DMS114 treated with DMSO at 0.1 percent for 48 hours (cell line): ENCODE measurements around the gene PPP3CA.
"Not testable (repeated sequence)": the region's sequence is repeated elsewhere in the genome, so short reads cannot be mapped to it uniquely, and the experiment has no call there.

Experiments
- DNase-seq: peaks from one replicate; lab custom pipeline; 2025; ENCODE audit not compliant: unreplicated experiment; lab: John Stamatoyannopoulos, UW

The PPP3CA gene

DNA sequence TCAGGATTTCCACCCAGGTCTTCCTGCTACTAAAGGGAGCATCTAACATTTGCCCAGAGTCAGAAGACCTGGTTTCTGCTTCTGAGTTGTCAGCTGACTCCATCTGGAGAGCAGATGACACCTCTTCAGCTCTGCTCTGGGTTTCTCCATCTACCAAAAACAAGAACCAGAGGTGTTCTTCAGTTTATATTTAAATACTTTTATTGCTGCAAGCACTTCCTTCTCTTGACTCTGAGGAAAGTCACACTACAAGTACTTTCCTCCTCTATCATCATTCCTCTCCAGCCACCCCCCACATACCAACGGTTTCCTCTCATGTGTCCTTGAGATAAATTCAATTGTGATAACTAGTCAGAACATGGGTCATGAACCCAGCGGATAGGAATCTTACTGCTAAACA is 88.4 kb downstream of the PPP3CA start:
- no peak for DNase-seq

DNA sequence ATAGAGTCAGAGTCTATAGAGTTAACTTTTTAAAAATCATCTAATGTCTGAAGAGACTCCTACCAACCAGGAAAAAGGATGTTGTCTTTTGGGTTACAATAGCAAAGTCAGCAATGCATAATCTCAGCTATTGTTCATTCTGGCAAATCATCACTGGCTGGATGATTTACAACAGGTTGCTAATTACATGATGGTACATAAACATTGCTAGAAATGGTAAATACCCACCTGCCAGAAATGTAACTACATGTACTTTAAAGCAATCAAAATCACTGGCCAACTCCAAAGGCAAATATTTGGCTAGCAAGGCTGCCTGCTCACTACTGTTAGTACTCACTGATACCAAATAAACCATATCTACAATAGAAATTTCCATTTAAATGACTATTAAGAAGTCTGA is 91.1 kb downstream of the PPP3CA start:
- DNase-seq = no peak

DNA sequence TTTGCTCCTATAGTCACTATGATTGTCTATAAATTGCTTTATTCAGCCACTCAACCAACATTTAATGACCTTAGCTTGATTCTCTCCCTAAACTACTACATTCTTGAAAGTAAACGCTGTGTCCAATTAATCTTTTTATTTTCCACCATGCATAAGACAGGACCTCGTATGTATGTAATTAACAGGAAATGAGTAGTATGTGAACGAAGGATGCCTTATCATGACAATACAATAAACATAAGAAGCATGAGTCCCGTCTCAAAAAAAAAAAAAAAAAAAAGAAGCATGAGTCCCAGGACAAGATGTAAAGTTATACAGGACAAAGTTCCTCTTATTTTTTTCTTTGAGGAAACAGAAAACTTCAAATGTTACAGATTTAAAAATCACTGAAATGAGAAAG is 92.5 kb downstream of the PPP3CA start:
- DNase-seq = no peak

DNA sequence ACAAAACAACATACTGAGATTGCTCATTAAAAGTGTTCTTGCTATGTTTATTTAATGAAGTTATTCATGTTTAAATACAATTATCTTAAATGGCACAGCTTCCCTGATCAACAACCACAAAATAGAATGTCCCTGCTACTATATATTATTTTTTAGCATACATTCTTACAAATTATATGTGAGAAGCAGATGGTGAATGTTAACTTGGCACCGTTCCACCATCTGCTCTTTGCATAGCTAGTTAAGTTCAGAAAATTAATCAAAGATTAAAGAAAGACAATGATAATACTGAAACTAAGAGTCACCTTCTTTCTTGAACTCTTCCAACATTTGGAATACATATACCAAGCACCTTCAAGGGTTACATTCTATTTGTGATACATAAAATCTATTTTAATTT is 94.2 kb downstream of the PPP3CA start:
- no peak for DNase-seq

DNA sequence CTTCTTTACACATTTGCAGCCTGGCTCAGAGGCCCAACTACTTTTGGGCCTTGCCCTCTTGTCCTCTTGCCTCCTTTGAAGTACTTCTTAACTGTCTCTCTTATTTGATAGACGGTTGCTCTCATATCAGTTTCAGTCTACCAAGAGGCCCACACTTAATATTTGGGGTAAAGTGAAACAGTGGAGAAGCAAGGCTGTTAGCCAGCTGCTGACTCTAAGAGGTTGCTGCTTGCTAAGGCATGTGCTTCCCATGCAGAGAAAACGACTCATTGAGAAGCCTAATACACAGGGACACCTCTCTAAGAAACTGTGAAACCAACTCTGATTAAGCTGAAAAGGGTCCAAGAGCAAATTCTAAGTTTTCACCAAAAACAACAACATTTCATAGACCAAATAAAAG is 94.6 kb downstream of the PPP3CA start:
- DNase-seq = no peak

DNA sequence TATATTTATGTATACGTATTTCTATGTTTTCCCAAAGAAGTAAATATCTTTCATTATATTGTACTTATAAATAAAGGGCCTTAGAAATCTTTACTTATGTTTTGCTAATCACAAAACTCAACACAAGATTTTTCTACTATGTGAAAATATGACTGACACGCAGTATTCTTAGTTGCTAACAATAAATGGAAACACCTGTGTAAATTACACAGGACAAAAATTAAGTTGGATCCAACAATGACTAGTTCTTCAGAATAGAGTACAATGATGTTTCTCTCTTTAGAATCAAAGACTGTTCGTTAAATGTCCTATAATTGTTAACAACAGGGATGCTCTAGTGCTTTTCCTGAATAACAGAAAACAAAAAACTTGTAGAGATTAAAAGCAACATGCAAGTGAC is 96.1 kb downstream of the PPP3CA start:
- no peak for DNase-seq

DNA sequence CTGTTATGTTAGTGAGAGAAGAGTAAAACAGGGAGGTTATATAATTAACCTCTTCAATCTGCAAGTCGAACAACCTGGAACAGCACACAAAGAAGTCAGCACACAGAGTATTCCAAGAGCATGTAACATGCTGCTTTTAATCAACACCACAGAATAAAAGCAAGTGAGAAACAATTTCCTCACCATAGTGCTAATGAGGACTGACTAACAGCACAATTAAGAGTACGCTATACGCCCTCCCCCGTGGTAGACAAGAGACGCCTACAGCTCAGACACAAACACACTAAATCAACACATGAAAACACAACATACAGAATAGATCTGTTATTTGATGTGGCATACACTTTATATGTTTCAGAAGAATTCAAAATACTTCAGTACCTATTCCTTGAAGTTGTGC is 103.0 kb downstream of the PPP3CA start:
- DNase-seq = no peak

DNA sequence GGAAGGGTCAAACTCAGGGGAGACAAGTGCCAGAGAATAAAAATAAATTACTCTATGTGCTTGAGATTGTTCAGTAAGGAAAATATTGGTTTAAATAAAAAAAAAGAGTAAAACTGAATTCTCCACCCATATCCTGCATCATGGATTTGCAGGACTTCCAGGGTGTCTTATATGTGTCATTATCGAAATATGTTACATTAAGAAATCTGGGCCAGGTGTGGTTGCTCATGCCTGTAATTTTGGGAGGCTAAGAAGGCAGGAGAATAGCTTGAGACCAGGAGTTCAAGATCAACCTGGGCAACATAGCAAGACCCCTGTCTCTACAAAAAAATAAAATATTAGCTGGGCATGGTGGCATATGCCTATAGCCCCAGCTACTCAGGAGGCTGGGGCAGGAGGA is 104.9 kb downstream of the PPP3CA start:
- DNase-seq = no peak

DNA sequence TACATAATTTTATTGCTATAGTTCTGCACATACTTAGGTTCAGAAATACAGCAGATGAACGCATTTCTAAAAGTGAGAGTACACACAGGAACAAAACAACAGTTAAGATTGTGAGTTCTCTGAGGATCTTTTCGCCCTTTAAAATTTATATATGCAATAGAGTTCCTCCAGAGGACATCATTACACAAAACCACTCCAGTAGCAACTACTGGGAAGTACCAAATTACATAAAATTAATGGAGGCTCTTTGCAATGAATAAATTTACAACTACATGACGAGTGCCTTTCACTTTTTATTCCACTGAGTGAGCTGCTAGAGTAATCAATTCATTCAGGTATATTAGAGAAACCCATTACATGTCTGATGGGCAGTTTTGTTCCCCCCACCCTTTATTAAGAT is 107.2 kb downstream of the PPP3CA start:
- no peak for DNase-seq

DNA sequence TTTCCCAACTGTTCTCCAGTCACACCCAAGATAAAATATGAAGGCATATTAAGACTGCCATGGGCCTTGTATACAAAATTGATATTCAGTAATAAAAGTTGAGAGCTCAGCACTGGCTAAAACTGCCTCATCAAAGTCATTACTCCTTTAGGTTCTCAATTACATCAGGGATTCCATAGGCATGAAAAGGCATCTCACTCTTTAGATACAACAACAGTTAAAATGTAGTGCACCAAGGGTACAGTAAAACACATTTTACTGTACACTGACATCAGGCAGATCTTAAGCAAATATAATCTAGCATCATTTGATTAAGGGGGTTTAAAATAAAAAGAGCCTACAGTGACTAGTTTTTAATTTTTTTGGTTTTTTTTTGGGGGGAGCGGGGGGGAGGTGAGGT is 107.7 kb downstream of the PPP3CA start:
- DNase-seq = no peak

DNA sequence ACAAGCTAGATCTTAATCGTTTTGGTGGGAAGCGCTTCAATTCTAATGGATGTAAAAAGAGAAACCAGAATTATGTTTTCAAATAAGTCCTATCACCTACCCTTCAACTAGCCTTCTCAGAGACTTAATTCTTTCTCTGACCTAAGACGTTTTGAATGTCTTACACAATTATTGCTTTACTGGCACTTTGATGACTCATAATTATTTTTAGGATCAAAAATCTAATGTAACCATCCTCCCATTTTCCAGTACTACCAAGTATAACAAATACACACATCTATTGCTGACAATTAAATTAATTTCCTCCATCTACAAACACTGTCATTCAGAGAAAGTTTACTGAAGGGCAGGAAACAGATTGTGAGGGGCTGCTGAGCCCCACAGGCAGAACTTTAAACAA is 108.6 kb downstream of the PPP3CA start:
- DNase-seq = no peak

DNA sequence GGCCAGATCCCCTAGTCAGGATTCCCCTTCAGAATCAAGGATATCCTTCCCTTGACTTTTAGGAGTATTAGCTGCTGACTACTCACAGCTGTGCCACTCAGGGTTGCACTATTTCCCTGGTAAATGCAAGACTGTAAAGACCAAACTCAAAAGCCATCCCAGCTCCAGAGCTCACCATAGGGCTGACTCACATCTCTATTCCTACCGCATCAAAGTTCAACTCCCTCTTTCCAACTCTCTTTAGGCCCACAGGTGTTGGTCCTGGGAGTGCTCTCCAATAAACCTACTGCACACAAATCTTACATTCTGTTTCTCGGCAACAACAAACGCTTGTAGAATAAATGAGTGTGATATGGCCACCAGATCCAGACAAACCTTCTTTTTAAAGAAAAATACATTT is 109.6 kb downstream of the PPP3CA start:
- DNase-seq = no peak

DNA sequence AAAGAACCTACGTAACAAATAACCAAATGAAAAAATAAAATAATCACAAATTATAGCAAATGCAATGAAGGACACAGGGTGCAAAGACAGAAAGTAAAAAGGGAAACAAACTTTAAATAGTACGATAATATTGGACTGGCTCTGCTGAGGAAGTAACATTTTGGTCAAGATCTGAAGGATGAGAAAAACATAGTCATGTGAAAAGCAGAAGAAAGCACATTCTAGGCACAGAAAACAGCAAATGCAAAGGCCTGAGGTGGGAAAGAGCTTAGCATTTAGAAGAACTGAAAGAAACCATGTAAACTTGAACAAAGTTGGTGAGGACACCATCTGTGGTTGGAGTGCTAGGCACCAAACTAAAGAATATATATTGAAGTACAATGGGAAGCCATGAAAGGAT is 111.2 kb downstream of the PPP3CA start:
- no peak for DNase-seq

DNA sequence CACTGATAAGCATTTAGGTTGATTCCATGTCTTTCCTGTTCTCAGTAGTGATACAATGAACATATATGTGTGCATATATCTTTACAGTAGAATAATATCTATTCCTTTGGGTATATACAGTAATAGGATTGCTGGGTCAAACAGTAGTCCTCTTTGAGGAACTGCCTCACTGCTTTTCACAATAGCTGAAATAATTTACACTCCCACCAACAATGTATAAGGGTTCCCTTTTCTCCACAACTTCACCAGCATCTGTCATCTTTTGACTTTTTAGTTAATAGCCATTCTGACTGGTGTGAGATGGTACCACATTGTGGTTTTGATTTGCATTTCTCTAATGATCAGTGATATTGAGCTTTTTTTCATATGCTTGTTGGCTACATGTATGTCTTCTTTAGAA is 113.2 kb downstream of the PPP3CA start:
- not testable (repeated sequence) for DNase-seq

DNA sequence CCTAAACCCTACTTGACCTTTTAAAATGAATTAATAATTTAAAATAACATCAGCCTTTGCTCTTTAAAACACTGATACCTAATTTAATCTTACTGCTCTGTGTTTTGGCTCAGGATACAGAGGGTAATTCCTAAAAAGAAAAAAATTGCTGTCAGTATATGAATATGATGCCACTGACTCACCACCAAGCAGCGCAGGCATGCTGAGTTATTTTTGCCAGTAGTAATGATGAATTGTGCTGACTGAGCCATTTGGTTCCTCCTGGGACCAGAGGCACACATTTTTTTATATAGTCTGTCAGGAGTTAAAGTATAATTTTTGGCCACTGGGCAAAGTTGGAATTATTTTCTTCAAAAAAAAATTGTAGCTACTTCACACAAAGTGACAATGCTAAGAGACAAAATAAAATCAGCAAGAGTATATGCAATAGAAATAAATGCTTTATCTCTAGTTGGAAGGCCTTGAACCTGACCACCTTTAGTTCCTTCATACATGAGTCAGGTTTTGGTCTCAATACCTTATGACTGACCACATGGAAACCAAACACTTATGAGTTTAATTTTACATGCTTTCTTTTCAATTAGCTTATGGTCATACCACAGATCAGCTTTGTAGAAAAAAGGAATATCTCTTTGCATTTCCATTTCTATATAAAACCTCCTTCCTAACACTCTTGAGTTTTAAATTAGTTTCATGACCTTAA is 115.1 kb downstream of the PPP3CA start:
- DNase-seq = no peak

DNA sequence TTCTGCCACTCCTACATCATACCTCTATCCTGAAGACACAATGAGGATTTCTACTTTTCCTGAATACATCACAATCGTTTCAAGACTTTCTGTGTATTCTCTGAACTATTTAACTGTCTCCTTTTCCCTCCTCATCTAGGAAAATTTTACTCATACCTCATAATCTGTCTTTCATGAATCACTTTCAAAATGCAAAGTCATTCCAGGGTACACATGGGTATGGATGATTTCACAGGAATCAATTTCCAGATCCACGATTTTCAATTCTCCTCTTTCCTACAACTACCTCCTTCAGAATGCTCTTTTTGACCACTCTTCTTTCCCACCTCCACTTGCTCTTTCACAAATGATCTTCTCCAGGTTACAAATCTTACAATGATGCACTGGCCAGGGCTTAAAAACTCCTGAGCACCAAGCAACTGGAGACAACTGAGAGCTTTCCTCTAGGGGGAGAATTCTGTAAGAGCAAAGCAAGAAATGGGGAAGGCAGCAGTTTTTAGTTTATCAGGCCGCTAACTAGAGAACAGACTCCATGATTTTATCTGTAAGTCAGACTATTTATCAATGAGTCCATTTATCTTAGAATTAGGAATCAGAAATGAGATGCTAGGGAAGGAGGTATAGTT is 116.4 kb downstream of the PPP3CA start:
- DNase-seq = no peak

DNA sequence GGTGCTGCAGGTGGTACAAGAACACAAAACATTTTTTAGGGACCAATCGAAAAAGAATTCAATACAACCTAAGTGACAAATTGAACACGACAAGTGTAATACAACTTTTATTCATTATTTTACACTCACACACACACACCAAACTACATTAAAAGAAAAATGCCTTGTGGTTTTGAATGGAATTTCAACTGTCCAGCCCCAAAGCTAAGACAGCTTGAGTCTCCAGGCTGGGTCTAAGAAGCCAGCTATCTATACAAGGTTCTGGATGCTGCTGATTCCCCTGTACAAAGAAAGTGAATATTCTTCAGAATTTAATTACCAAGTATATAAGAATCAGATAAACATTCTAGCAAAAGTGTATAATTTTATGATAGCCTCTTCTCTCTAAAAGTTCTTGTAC is 118.2 kb downstream of the PPP3CA start:
- no peak for DNase-seq

DNA sequence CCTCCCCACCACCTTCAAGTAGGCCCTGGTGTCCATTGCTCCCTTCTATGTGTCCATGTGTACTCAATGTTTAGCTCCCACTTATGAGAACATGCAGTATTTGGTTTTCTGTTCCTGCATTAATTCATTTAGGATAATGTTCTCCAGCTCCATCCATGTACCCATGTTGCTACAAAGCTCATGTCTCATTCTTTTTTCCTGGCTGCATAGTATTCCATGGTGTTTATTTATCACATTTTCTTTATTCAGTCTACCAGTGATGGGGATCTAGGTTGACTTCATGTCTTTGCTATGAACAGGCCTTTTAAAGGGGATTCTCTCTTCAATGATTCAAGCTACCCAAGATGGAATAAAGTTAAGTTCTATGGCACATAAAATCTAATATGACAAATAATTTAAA is 119.6 kb downstream of the PPP3CA start:
- no peak for DNase-seq

DNA sequence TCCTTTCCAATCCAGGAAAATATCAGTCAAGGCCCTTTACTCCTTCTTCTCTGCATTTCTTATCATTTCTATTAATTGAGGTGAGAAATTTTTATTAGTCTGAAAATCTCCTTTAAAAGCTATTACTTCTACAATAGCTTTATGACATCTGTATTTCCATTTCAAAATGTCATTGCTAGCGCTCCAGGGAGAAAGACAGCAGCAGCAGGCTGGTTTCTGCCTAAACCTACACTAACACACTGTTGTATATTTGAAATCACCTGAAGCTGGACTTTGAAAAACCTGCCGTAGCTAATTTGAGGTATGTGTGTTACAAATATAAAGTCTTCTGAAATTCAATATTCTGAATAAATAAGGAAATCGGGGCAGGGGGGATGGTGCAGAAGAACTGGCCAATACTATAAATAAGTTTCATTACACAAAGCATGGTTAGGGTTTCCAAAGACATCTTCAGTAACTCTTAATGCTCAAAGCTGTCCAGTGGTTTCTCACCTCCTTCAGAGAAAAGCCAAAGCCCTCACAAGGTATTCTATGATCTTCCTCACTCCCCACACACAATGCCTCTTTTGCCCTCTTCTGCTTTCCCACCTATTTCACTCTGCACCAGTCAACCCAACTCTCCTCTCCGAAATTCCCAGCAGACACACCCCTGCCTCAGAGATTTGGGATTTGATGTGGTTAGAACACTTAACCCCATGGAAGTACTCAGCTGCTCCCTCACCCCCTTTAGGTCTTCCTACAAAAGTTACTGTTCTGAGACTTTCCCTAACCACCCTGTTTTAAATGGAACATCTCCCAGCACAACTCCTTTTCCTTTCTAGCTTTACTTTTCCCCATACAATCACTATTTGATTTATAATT is 122.7 kb downstream of the PPP3CA start:
- no peak for DNase-seq

DNA sequence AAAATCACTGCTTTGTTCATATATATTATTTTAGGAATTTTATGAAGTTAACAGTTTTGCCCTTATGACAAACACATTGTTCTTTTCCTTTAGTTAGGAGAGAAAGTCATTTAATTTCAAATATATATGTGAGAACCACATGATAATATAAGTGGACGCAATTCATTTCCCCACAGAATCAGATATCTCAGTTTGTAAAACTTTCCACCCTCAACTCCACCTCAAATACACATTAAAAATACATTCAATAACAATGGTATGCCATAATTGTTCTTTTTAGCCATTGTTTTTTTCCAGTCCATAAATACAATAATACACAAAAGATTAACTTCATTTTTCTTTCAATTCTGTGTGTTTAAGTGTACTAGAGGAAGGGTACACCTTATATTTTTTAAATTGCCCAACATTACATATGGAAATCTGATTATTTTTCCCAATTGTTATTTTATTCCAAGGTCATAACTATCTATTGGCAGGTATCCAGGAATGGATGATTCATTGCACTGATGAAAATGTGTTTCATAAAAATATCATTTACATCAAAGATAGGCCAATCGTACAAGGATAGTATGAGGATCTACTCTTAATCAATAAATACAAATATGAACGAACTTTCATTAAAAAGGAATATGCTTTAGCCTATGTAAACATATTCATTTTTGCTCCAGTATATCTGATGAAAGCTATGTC is 125.0 kb downstream of the PPP3CA start:
- DNase-seq = no peak

DNA sequence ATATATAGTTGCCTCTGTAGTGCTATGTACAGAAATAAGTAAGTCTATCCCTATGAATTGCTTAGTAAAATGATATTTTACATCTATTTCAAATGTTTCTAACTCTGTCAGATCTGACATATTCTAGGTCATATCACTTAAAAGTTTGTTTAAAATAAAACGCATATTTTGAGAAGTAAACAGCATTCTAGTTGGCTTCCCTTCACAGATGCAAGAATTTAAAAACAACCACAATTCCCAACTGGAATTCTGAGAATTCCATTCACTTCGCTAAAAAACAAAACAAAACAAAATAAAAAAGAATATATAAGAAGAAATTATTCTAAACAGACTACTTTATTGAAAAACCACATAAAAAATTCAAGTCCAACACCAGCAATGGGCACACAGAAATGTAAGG is 126.0 kb downstream of the PPP3CA start:
- DNase-seq = no peak

DNA sequence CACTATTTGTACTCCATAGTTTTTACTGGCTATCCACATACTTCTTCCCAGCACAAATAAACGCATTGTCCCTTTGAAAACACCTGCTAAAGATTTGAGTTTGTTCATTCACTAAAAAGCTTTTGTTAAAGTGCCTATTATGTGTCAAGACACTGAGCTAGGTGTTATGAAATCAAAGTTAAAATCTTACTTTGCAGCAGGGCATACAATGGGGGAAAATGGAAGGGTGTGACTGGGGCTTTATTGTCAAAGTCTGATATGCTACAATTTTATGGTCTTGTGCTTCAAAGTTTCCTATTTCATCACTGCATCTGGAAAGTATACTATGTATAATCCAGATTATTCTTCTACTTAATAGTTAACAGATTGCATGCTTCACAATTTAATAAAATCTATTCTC is 128.4 kb downstream of the PPP3CA start:
- no peak for DNase-seq
